ENCODE measurements around the gene DOCK4. TPM values are rescaled to one million over a fixed set of nuclear protein-coding genes. Genes with fewer than 3 reads are reported as not detected.

The DOCK4 gene
- total RNA-seq, 4 donors from 2014 or later: 9.9 to 30.9 (median 13.7) TPM

DNA sequence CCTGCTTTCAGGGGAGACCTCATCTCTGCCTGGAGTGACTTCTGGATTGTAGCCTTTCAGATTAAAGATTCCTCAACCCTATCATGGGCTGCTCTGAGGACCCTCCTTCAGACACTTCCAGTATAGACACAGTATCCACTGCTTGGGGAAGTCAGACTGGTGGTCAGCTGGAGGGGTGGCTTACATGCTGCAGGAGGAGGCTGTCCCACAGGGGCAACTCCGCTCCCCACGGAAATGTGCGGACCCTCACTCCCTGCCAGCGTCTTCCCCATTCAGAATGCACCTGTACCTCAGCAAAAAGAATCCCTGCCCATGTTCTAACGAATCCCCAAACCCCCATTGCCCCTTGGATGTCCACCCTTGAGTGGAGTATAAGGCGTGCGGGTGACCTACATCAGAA is 95.5 kb downstream of the DOCK4 start:
- H3K36me3 ChIP-seq: no peaks in the 10 kb centered on the region
- H3K27me3 ChIP-seq: no peaks in the 10 kb centered on the region
- DNase-seq: no peak
- peaks cover 0 to 35% (median 8%) of the 10 kb centered on the region in 3 donors for H3K4me1 ChIP-seq
- WGBS, 2 donors: 81 to 93% methylated on average over 5 to 7 of the region's 7 CpGs
- no peak overlapping the region for H3K4me3 ChIP-seq
- no peak for TF ChIP-seq POLR2A (IDR thresholded peaks at IDR 0.05)
- TF ChIP-seq, protein P1, sequence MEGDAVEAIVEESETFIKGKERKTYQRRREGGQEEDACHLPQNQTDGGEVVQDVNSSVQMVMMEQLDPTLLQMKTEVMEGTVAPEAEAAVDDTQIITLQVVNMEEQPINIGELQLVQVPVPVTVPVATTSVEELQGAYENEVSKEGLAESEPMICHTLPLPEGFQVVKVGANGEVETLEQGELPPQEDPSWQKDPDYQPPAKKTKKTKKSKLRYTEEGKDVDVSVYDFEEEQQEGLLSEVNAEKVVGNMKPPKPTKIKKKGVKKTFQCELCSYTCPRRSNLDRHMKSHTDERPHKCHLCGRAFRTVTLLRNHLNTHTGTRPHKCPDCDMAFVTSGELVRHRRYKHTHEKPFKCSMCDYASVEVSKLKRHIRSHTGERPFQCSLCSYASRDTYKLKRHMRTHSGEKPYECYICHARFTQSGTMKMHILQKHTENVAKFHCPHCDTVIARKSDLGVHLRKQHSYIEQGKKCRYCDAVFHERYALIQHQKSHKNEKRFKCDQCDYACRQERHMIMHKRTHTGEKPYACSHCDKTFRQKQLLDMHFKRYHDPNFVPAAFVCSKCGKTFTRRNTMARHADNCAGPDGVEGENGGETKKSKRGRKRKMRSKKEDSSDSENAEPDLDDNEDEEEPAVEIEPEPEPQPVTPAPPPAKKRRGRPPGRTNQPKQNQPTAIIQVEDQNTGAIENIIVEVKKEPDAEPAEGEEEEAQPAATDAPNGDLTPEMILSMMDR (IDR thresholded peaks at IDR 0.05): no peak
- intact Hi-C loops (cut with DNase I): no loop called here
- H3K27ac ChIP-seq: no peak overlapping the region
- H3K9me3 ChIP-seq: no peaks in the 10 kb centered on the region

DNA sequence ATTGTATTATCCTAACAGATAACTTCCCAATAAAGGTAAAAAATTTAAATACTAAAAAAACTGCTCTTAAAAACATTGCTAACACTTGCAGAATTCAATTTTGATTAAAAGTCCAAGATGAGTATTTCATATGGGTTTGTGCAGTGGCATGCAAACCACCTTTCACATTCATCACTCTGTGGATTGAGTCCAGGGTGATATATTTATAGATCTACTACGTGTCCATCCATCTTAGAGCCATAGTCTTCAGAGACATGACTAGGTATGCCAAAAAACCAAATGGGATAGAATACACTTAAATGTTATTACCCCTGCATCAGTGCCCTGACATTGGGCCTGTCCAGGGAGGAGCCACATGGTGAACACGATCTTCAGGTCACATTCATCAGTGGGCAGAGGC is 96.0 kb downstream of the DOCK4 start:
- H3K4me3 ChIP-seq: no peak overlapping the region
- no peak for TF ChIP-seq POLR2A (IDR thresholded peaks at IDR 0.05)
- TF ChIP-seq, protein P1 (IDR thresholded peaks at IDR 0.05): no peak
- no peaks in the 10 kb centered on the region for H3K27me3 ChIP-seq
- WGBS, 2 donors: 65 to 67% methylated on average over 2 of the region's 2 CpGs
- no peak overlapping the region for H3K27ac ChIP-seq
- intact Hi-C loops (cut with DNase I): no loop called here
- no peaks in the 10 kb centered on the region for H3K9me3 ChIP-seq
- DNase-seq: no peak
- no peaks in the 10 kb centered on the region for H3K36me3 ChIP-seq
- H3K4me1 ChIP-seq: peaks cover 0 to 35% (median 8%) of the 10 kb centered on the region in 3 donors

DNA sequence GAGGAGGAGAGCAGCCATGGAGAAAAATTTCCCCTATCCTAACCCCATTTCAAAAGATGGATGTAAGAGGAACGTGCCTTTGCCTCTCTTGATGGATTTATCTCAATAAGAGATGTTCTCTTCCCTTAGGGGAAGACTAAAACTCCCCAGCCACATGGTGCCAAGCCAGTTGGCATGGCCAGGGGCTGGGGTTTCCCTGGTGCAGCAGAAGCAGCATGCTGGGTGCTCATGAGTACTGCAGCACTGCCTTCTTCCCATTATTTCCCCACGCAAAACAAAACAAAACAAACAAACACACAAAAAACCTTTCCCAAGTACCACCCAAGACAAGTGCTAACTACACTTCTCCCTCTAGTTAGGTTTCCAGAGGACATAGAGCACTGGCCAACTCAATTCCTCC is 97.2 kb downstream of the DOCK4 start:
- peaks cover 0 to 40% (median 9%) of the 10 kb centered on the region in 3 donors for H3K4me1 ChIP-seq
- 19 to 56% methylated on average over 2 of the region's 2 CpGs for WGBS, 2 donors
- TF ChIP-seq, protein P1 (IDR thresholded peaks at IDR 0.05): no peak
- TF ChIP-seq POLR2A (IDR thresholded peaks at IDR 0.05): no peak
- H3K27me3 ChIP-seq: no peaks in the 10 kb centered on the region
- H3K4me3 ChIP-seq: no peak overlapping the region
- intact Hi-C loops (cut with DNase I): no loop called here
- DNase-seq: no peak
- H3K27ac ChIP-seq: no peak overlapping the region
- H3K36me3 ChIP-seq: no peaks in the 10 kb centered on the region
- H3K9me3 ChIP-seq: no peaks in the 10 kb centered on the region

DNA sequence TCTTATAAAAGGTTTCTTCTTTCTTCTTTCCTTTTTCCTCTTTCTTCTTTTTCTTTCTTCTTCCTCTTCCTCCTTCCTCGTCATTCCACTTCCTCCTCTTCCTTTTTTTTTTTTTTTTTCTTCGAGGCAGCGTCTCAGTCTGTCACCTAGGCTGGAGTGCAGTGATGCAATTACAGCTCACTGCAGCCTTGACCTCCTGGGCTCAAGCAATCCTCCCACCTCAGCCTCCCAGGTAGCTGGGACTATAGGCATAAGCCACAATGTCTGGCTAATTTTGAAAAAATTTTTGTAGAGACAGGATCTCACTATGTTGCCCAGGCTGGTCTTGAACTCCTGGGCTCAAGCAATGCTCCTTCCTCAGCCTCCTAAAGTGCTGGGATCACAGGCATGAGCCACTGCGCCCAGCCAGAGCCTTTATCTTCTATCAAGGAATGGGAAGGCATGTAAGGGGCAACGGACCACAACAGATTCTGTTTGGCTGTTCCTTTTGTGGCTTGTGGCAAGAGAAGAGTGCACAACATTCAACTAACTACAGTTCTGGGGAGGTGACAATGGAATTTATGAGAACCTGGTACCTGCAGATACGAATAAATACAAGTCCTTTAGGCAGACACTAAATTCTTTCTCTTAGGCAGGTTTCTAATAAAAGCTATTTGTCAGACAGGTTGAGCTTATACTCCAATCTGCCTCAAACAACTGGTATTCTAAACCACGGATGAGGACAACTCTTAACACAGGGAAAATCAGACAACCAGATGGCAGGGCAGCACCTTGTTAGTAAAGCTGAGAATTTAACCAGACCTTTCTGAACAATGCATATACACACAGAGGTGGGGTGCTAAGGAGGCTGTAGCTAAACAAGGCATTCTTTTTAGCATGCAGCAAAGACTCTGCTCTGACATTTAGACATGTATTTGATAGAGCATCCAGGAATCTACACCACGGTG is 100.3 kb downstream of the DOCK4 start:
- Histone ChIP-seq H3K27me3 (no peaks in the 10 kb centered on the region), H3K9me3 (no peaks in the 10 kb centered on the region), H3K4me1 (peaks cover 0 to 33% (median 15%) of the 10 kb centered on the region in 3 donors), H3K36me3 (no peaks in the 10 kb centered on the region), H3K27ac (no peak overlapping the region), H3K4me3 (no peak overlapping the region)
- WGBS, 2 donors: 79 to 80% methylated on average over 7 to 8 of the region's 8 CpGs
- intact Hi-C loops (cut with DNase I): no loop called here
- TF ChIP-seq, protein P1 (IDR thresholded peaks at IDR 0.05): no peak
- no peak for TF ChIP-seq POLR2A (IDR thresholded peaks at IDR 0.05)
- no peak for DNase-seq

DNA sequence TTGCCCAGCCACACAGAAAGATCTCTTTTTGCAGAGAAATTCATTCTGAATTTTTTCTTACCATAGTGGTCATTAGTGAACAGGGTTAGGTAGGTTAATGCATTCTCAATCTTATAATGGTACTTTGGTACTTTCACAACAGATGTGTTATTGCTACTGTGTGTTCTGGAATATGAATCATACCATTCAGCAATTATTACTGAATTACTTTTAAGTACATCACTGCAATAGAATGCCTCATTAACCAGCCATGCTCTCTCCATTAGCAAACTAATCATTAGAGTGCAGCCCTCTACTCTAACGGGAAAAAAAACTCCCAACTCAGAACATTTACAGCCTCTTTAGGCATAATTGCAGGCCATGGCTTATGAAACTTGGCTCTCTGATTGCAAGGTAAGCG is 102.1 kb downstream of the DOCK4 start:
- H3K9me3 ChIP-seq: no peaks in the 10 kb centered on the region
- H3K27me3 ChIP-seq: no peaks in the 10 kb centered on the region
- 79 to 84% methylated on average over 2 of the region's 2 CpGs for WGBS, 2 donors
- no peak overlapping the region for H3K27ac ChIP-seq
- DNase-seq: no peak
- intact Hi-C loops (cut with DNase I): no loop called here
- peaks cover 0 to 29% (median 13%) of the 10 kb centered on the region in 3 donors for H3K4me1 ChIP-seq
- no peak for TF ChIP-seq POLR2A (IDR thresholded peaks at IDR 0.05)
- TF ChIP-seq, protein P1 (IDR thresholded peaks at IDR 0.05): no peak
- no peak overlapping the region for H3K4me3 ChIP-seq
- no peaks in the 10 kb centered on the region for H3K36me3 ChIP-seq

All from esophagus squamous epithelium (tissue), 5 donors.